HEK293 (cell line): ENCODE data around the gene CPN2.

Source experiments
- CTCF ChIA-PET: fragments of 350-600 bp; formaldehyde crosslinking; extraction: SDS; loops from one replicate; lab custom pipeline; 2021; ENCODE audit warnings: antibody characterized with exemption; lab: Yijun Ruan, JAX
- POLR2A ChIA-PET: fragments of 300-600 bp; formaldehyde crosslinking; extraction: SDS; loops from one replicate; lab custom pipeline; 2020; ENCODE audit warnings: antibody characterized with exemption, inconsistent platforms; lab: Yijun Ruan, JAX
- H3K27ac ChIP-seq: fragments of 200-500 bp; sonication (Bioruptor generic); 2 replicates; pipeline ENCODE4 v1.5.1; 2014; ENCODE audit warnings: low read depth, low read length, control low read depth, inconsistent platforms; ENCODE audit errors: extremely low read depth
- H3K36me3 ChIP-seq, 2 experiments: fragments of 200-500 bp in 1 of 2; sonication (Bioruptor generic) in 1 of 2; 1 replicate in 1 of 2; 2 replicates in 1 of 2; pipeline ENCODE4 v1.5.1; 2014 to 2017; ENCODE audit warnings: inconsistent platforms in 2 of 2, low read length in 2 of 2; ENCODE audit not compliant: control insufficient read depth in 2 of 2, insufficient read depth in 1 of 2
- H3K4me1 ChIP-seq: fragments of 200-500 bp; sonication (Bioruptor generic); 2 replicates; pipeline ENCODE4 v1.5.1; 2014; ENCODE audit warnings: mild to moderate bottlenecking, low read length, inconsistent platforms; ENCODE audit not compliant: control insufficient read depth, insufficient read depth
- H3K4me3 ChIP-seq: 2 replicates; pipeline ENCODE4 v1.5.1; 2011; ENCODE audit warnings: low read depth, mild to moderate bottlenecking, control low read depth, low read length, moderate library complexity
- H3K9me3 ChIP-seq: fragments of 200-500 bp; sonication (Bioruptor generic); 2 replicates; pipeline ENCODE4 v1.5.1; 2014; ENCODE audit warnings: low read depth, low read length, inconsistent platforms; ENCODE audit not compliant: control insufficient read depth, insufficient read depth
- HOXA7 ChIP-seq: sonication (generic); formaldehyde crosslinking; IDR thresholded peaks from 2 replicates; pipeline ENCODE4 v1.8.1; 2022; ENCODE audit warnings: missing genetic modification reagents, borderline replicate concordance
- INSM2 ChIP-seq: fragments of 450-650 bp; formaldehyde crosslinking; IDR thresholded peaks from 2 replicates; pipeline ENCODE4 v1.5.1; 2016; ENCODE audit warnings: missing biosample characterization, missing genetic modification characterization
- PBX3 ChIP-seq: sonication (generic); formaldehyde crosslinking; IDR thresholded peaks from 2 replicates; pipeline ENCODE4 v1.8.1; 2022; ENCODE audit warnings: mild to moderate bottlenecking, moderate library complexity, missing genetic modification reagents
- REPIN1 ChIP-seq: fragments of 450-650 bp; formaldehyde crosslinking; IDR thresholded peaks from 2 replicates; pipeline ENCODE4 v1.5.1; 2017; ENCODE audit warnings: missing biosample characterization, missing genetic modification characterization, low read depth
- SCRT2 ChIP-seq: fragments of 450-650 bp; formaldehyde crosslinking; IDR thresholded peaks from 2 replicates; pipeline ENCODE4 v1.5.1; 2016; ENCODE audit warnings: missing biosample characterization, missing genetic modification characterization
- SP7 ChIP-seq: fragments of 450-650 bp; formaldehyde crosslinking; IDR thresholded peaks from 2 replicates; pipeline ENCODE4 v1.5.1; 2016; ENCODE audit warnings: missing biosample characterization, missing genetic modification characterization
- TRIM28 ChIP-seq: IDR thresholded peaks from 2 replicates; pipeline ENCODE4 v1.6.1; 2011; ENCODE audit warnings: low read length, control low read depth, borderline replicate concordance
- ZBTB48 ChIP-seq: fragments of 450-650 bp; formaldehyde crosslinking; IDR thresholded peaks from 2 replicates; pipeline ENCODE4 v1.5.1; 2016; ENCODE audit warnings: missing biosample characterization, missing genetic modification characterization
- ZFHX2 ChIP-seq: fragments of 450-650 bp; formaldehyde crosslinking; conservative IDR thresholded peaks from 2 replicates; pipeline ENCODE4 v1.5.1; 2016; ENCODE audit warnings: missing biosample characterization, missing genetic modification characterization
- ZFP3 ChIP-seq: fragments of 450-650 bp; formaldehyde crosslinking; IDR thresholded peaks from 2 replicates; pipeline ENCODE4 v1.5.1; 2016; ENCODE audit warnings: low read depth, missing biosample characterization, missing genetic modification characterization
- ZFP69B ChIP-seq: fragments of 450-650 bp; formaldehyde crosslinking; IDR thresholded peaks from 2 replicates; pipeline ENCODE4 v1.5.1; 2016; ENCODE audit warnings: missing biosample characterization, missing genetic modification characterization
- ZNF18 ChIP-seq: fragments of 450-650 bp; formaldehyde crosslinking; IDR thresholded peaks from 2 replicates; pipeline ENCODE4 v1.5.1; 2016; ENCODE audit warnings: missing biosample characterization, missing genetic modification characterization
- ZNF24 ChIP-seq: fragments of 450-650 bp; formaldehyde crosslinking; IDR thresholded peaks from 2 replicates; pipeline ENCODE4 v1.5.1; 2016; ENCODE audit warnings: missing biosample characterization, missing genetic modification characterization
- ZNF274 ChIP-seq, 2 experiments: fragments of 200-500 bp in 1 of 2; fragments of 450-650 bp in 1 of 2; sonication (Bioruptor generic) in 1 of 2; formaldehyde crosslinking in 1 of 2; IDR thresholded peaks; 2 replicates each; pipeline versions ENCODE4 v1.5.1 to v1.6.1; 2014 to 2016; ENCODE audit warnings: borderline replicate concordance in 1 of 2, inconsistent platforms in 1 of 2, low read length in 1 of 2, missing biosample characterization in 1 of 2, missing genetic modification characterization in 1 of 2
- ZNF398 ChIP-seq: fragments of 450-650 bp; formaldehyde crosslinking; IDR thresholded peaks from 2 replicates; pipeline ENCODE4 v1.5.1; 2017; ENCODE audit warnings: missing biosample characterization, missing genetic modification characterization
- ZNF48 ChIP-seq: fragments of 450-650 bp; formaldehyde crosslinking; IDR thresholded peaks from 2 replicates; pipeline ENCODE4 v1.5.1; 2016; ENCODE audit warnings: missing biosample characterization, missing genetic modification characterization
- ZNF621 ChIP-seq: fragments of 450-650 bp; formaldehyde crosslinking; IDR thresholded peaks from 2 replicates; pipeline ENCODE4 v1.5.1; 2017; ENCODE audit warnings: missing biosample characterization, missing genetic modification characterization
- ZNF623 ChIP-seq: fragments of 450-650 bp; formaldehyde crosslinking; IDR thresholded peaks from 2 replicates; pipeline ENCODE4 v1.5.1; 2016; ENCODE audit warnings: missing biosample characterization, missing genetic modification characterization
- ZNF626 ChIP-seq: fragments of 450-650 bp; sonication (Bioruptor Pico); formaldehyde crosslinking; IDR thresholded peaks from 2 replicates; pipeline ENCODE4 v1.5.1; 2018; ENCODE audit warnings: missing biosample characterization, missing genetic modification characterization, inconsistent platforms
- ZNF639 ChIP-seq: fragments of 450-650 bp; formaldehyde crosslinking; IDR thresholded peaks from 2 replicates; pipeline ENCODE4 v1.5.1; 2016; ENCODE audit warnings: missing biosample characterization, missing genetic modification characterization
- ZNF747 ChIP-seq: fragments of 450-650 bp; formaldehyde crosslinking; IDR thresholded peaks from 2 replicates; pipeline ENCODE4 v1.5.1; 2016; ENCODE audit warnings: missing biosample characterization, missing genetic modification characterization
- ZNF785 ChIP-seq: fragments of 450-650 bp; formaldehyde crosslinking; IDR thresholded peaks from 2 replicates; pipeline ENCODE4 v1.5.1; 2016; ENCODE audit warnings: missing biosample characterization, missing genetic modification characterization
- ZNF830 ChIP-seq: fragments of 450-650 bp; IDR thresholded peaks from 2 replicates; pipeline ENCODE4 v1.5.0; 2018; ENCODE audit warnings: missing biosample characterization, missing genetic modification characterization, low read depth, mild to moderate bottlenecking, moderate library complexity
- ZSCAN4 ChIP-seq: fragments of 450-650 bp; formaldehyde crosslinking; IDR thresholded peaks from 2 replicates; pipeline ENCODE4 v1.5.1; 2017; ENCODE audit warnings: missing biosample characterization, missing genetic modification characterization

The CPN2 gene

GRCh38 chr3:194350726-194351071 is 429 bp downstream of the CPN2 start:
- no peak overlapping the region for H3K4me3 ChIP-seq
- CTCF ChIA-PET, result interaction anchor here (0.6 to 1.5 kb wide), 4 partner anchors 11 to 571 kb away, joined by 3 to 4 read pairs (median 4); no protein-coding TSS in a partner anchor
- POLR2A ChIA-PET, result interaction anchor here (0.5 to 0.9 kb wide), 3 partner anchors 25 to 243 kb away, joined by 3 to 4 read pairs (median 3); no protein-coding TSS in a partner anchor
- H3K4me1 ChIP-seq, result peaks cover 4% of the 10 kb centered on the region; the same call in 1 of the 2 replicates
- H3K27ac ChIP-seq, result peak overlapping the region; percentile 48; the same call in 1 of the 2 replicates
- TF ChIP-seq ZFP3, result no peak
- 0 out of 2 replicates have a peak, but pooled peaks have one; percentile 4 for TF ChIP-seq ZFHX2 (tag by site-specific recombination)
- TF ChIP-seq ZSCAN4 (tag by site-specific recombination), result 0 out of 2 replicates have a peak, but pooled peaks have one; percentile 6
- 0 out of 2 replicates have a peak, but pooled peaks have one; percentile 1 for TF ChIP-seq ZNF623 (tag by site-specific recombination)
- TF ChIP-seq ZNF24, result 0 out of 2 replicates have a peak, but pooled peaks have one; percentile 1
- no peak for TF ChIP-seq ZBTB48
- TF ChIP-seq, all 188 proteins: peak for 4
- Histone ChIP-seq H3K9me3 (no peaks in the 10 kb centered on the region), H3K36me3 (no peaks in the 10 kb centered on the region)

GRCh38 chr3:194348354-194348753 is 2.8 kb downstream of the CPN2 start:
- Histone ChIP-seq H3K27ac (no peak overlapping the region), H3K4me1 (peaks cover 4% of the 10 kb centered on the region; the same call in 1 of the 2 replicates), H3K9me3 (no peaks in the 10 kb centered on the region)
- no peak for TF ChIP-seq ZNF747 (tag by site-specific recombination)
- no peak for TF ChIP-seq ZNF626 (tag by site-specific recombination)
- no peak for TF ChIP-seq SP7 (tag by site-specific recombination)
- no peak for TF ChIP-seq ZNF830 (tag by site-specific recombination)
- no peak for TF ChIP-seq ZNF621 (tag by site-specific recombination)
- TF ChIP-seq ZNF785 (tag by site-specific recombination), result no peak
- TF ChIP-seq ZNF274 (IDR thresholded peaks at IDR 0.05; ENCODE audit: low read length), result no peak
- no peak for TF ChIP-seq ZNF274 (tag by site-specific recombination; IDR thresholded peaks at IDR 0.05; ENCODE audit: borderline replicate concordance)
- no peak for TF ChIP-seq ZNF18 (tag by site-specific recombination)
- TF ChIP-seq REPIN1 (tag by site-specific recombination), result no peak
- no peak for TF ChIP-seq INSM2 (tag by site-specific recombination)
- TF ChIP-seq ZNF398 (tag by site-specific recombination), result no peak
- TF ChIP-seq ZNF48, result no peak
- TF ChIP-seq PBX3, result no peak
- no peak for TF ChIP-seq ZNF639 (tag by site-specific recombination)
- TF ChIP-seq TRIM28, result no peak
- TF ChIP-seq SCRT2 (tag by site-specific recombination), result no peak
- TF ChIP-seq ZFP69B (tag by site-specific recombination), result no peak
- TF ChIP-seq HOXA7 (CRISPR knock-in tag), result no peak
- TF ChIP-seq, all 188 proteins: peak for 0
- Histone ChIP-seq H3K36me3 (no peaks in the 10 kb centered on the region), H3K4me3 (no peak overlapping the region)
- CTCF ChIA-PET, result no interaction called here
- POLR2A ChIA-PET, result no interaction called here
